ENCODE results near the gene MAP9.
"Not testable (repeated sequence)": the region's sequence is repeated elsewhere in the genome, so short reads cannot be mapped to it uniquely, and the experiment has no call there.

The MAP9 gene

DNA sequence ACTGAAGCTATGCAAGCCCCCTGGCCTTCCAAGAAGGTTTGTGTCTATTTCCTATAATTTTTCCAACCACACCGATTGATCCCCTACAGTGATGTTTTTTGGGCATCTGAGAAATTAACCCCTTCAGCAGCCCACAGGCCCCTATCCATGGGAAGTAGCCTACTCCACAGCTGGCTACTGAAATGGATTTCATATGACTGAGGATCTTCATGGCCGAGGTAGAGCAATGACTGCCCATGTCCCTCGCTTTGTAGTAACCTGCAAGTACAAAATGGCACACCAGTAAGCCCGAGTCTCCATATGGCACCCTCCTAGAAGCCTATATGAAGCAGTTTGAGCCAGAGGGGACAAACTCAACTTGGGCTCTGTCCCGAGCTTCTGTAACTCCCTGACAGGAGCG is 36.8 kb downstream of the MAP9 start:
- DNase-seq = no peak

GRCh38 chr4:155339588-155339987 is 37.2 kb downstream of the MAP9 start:
- peak; percentile 6 for DNase-seq

GRCh38 chr4:155338196-155338595 is 38.6 kb downstream of the MAP9 start:
- no peak for DNase-seq

DNA sequence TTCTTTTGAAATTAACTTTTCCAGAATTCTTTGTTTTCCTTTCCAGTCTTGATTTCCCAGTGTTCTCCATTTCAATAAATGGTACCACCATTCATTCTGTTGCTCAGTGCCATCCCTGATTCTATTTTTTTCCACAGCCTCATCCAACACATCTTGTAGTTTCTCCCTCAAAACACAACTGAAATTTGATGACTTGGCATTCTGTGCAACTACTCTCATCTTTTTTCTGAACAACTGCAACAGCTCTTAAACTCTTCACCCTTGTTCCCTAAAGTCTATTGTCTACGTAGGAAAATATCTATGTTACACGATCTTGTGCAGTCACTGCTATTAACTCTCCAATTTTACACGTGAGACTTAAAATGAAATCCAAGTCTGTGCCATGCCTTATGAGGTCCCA is 40.5 kb downstream of the MAP9 start:
- no peak for DNase-seq

DNA sequence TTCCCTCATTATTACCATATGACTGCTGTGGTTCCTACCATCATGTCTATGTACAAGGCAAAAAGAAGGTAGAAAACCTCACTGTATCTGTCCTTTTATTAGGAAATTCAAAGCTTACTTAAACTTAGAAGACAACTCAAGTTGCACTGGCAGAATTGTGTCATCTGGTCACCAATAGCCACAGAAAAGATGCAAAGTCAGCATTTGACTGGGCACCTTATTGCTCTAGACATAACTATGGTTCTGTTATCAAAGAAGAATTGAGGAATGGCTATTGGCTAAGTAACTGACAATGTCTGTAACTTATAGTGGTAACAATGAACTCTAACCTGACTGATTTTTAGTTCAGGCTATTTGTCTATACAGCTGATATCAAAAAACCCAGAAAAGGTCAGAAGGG is 45.3 kb downstream of the MAP9 start:
- DNase-seq = no peak

- no peak for DNase-seq
Measured at GRCh38 chr4:155322782-155323181, 54.0 kb downstream of the MAP9 start.

GRCh38 chr4:155321006-155321405 is 55.8 kb downstream of the MAP9 start:
- no peak for DNase-seq

DNA sequence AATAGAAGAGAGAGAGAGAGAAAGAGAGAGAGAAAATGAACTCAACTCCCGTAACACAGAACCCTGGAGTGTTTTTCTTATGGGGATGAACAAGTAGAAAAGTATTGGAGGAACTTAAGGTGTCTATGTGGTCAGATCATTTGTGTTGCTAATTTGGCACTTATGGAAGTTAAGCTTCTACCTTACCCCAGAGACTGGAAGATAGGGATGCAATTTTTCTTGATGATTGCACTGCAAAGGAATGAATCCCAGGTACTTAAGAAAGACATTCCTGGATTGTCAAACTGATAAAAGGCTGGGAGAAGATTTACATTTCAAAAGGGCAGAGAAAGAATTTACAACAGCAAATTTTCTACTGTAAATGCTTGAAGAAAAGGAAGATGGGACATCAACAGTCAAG is 57.2 kb downstream of the MAP9 start:
- DNase-seq = no peak

DNA sequence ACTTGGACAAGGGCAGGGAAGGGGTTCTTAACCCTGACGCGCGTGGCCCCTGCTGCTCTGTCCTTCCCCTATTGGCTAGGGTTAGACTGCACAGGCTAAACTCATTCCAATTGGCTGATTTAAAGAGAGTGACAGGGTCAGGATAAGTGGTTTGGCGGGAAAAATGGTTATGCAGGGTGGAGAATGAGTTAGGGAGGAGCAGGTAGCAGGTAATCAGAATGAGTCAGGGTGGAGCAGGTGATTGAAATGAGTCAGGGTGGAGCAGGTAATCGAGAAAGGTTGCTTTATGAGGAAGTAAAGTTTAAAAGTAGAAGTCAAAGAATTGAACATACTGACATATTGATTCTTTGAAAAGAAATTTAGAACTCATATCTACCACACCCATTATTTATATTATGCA is 64.7 kb downstream of the MAP9 start:
- DNase-seq = not testable (repeated sequence)

GRCh38 chr4:155307731-155308277 is 69.0 kb downstream of the MAP9 start:
- DNase-seq = no peak

DNA sequence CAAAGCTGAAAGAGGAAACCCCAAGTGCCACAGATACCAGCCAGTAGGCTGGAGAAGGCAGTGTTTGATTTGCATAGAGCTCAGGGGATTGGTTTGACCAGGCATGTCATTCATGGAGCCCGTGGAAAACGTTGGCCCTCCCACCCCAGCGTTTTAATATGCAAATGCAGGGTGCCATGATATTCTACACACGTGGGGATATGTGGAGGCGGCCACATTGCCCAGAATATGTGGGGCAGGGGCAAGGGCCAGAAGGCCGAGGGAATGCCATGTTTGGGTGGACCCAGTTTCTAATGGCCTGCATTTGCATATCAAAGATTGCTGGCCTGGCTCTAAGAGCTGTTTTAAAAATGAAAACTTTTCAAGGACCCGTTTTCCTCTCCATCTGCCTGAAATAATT is 71.1 kb downstream of the MAP9 start:
- no peak for DNase-seq

DNA sequence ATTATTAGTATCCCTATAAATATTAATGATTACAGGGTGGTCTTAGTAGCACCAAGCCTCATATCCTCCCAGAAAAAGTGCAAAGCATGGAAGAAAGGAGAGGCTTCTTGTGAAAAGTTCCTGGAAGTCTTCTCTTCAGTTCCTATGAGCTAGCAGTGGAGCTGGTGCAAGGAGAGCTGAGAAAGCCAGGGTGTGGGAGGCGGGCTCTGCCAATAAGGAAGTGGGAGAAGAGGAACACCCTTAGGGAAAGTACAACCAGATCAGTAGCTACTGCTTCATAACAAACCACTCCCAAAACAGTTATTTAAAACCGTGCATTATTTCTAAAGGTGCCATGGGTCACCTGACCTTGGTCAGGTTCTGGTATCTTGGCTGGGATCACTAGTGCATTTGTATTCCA is 72.4 kb downstream of the MAP9 start:
- no peak for DNase-seq

DNA sequence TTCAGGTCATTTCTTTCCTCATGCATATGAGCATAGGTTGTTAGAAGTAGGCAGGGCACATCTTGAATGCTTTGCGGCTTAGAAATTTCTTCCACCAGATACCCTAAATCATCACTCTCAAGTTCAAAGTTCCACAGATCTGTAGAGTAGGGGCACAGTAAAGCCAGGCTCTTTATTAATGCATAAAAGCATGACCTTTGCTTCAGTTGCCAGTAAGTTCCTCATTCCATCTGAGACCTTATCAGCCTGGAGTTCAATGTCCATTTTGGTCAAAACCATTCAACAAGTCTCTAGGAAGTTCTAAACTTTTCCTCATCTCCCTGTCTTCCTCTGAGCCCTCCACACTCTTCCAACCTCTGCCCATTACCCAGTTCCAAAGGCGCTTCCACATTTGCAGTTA is 77.7 kb downstream of the MAP9 start:
- no peak for DNase-seq
